Measurements from ENCODE around the gene ART4.

The ART4 gene

GRCh38 chr12:14880890-14881453, 37.6 kb upstream of the ART4 start:
- DNase-seq (ENCODE audit: extremely low read depth, low read depth): no peak
- no peak for TF ChIP-seq CTCF (IDR thresholded peaks at IDR 0.05; ENCODE audit: low read depth, low read length)

- TF ChIP-seq CTCF (IDR thresholded peaks at IDR 0.05; ENCODE audit: low read depth, low read length): no peak
- DNase-seq (ENCODE audit: extremely low read depth, low read depth): no peak
Observed at GRCh38 chr12:14879222-14879933, 36.1 kb upstream of the ART4 start.

DNA sequence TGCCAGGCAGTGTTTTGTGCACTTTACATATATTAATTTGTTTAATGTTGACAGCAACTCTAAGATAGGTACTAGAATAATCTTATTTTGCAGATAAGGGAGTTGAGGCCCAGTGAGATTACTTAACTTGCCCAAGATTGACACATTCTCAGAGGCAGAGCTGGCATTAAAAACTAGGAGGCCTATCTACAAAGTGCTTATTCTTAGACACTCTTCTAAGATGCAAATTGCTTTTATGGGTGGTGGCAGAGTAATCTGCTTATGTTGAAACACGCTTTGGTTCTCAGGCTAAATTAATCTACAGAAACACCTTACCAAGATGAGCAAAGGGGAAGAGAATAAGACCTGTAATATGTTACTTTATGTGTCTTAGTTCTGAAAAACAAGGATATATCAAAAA, 35.2 kb upstream of the ART4 start:
- DNase-seq (ENCODE audit: extremely low read depth, low read depth): no peak
- TF ChIP-seq CTCF (IDR thresholded peaks at IDR 0.05; ENCODE audit: low read depth, low read length): no peak

DNA sequence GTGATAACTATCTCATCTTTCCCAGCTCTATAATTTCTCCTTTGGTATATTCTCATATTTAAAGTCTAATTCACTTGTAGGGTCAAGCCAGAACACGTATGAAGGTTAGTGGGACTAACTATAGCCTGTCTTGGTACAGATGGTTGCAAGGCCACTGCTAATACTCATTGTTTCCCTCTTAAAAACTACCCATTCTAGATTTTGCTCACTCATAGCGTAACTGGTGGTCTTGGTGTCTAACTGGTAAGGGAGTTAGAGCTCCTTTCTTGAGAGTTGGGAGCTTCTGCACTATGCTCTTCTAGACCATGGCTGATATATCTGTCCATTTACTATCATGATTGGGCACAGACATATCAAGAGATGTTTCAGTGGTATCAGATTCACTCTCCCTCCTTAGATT, 33.5 kb upstream of the ART4 start:
- TF ChIP-seq CTCF (IDR thresholded peaks at IDR 0.05; ENCODE audit: low read depth, low read length): no peak
- no peak for DNase-seq (ENCODE audit: extremely low read depth, low read depth)

DNA sequence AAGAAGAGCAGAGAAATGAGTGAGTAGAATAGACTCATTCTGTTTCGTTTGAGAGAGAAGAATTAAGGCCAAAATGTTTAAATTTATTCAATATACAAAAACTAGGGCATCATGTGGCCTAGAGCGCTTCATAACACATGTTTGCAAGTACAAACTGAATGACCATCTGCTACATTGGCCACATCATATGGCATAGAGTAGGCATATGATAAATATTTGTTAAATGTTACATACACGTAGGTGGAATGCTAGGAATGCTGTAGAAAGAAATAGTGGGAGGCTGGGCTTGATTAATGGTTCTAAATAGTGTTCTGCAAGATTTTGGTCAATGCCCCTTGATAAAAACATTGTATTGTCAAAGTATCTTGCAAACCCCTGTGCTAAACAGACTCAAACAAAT, 31.6 kb upstream of the ART4 start:
- TF ChIP-seq CTCF (IDR thresholded peaks at IDR 0.05; ENCODE audit: low read depth, low read length): no peak
- no peak for DNase-seq (ENCODE audit: extremely low read depth, low read depth)

GRCh38 chr12:14873440-14874185, 30.3 kb upstream of the ART4 start:
- no peak for DNase-seq (ENCODE audit: extremely low read depth, low read depth)
- TF ChIP-seq CTCF (IDR thresholded peaks at IDR 0.05; ENCODE audit: low read depth, low read length): no peak

GRCh38 chr12:14871886-14872285, 28.6 kb upstream of the ART4 start:
- no peak for TF ChIP-seq CTCF (IDR thresholded peaks at IDR 0.05; ENCODE audit: low read depth, low read length)
- no peak for DNase-seq (ENCODE audit: extremely low read depth, low read depth)

All from AG09319 (cell line).